GM18951 (cell line): ENCODE data around the gene KCNS1.

ENCODE experiments used
- POLR2A ChIP-seq: IDR thresholded peaks from 4 replicates; pipeline ENCODE4 v1.6.1; 2011; ENCODE audit warnings: mild to moderate bottlenecking; ENCODE audit not compliant: insufficient read length, insufficient read depth; ENCODE audit errors: extremely low read depth
- in situ Hi-C: fragments of 300-500 bp; cut with MboI; formaldehyde crosslinking; loops from one replicate; pipeline ENCODE4 v1.12.0; 2022; ENCODE audit warnings: low sequenced_read_pairs, mixed read lengths, inconsistent platforms; ENCODE audit not compliant: unreplicated experiment

Gene KCNS1

GRCh38 chr20:45058168-45058850 lies 42.6 kb downstream of the KCNS1 start:
- in situ Hi-C loops, result no loop called here

GRCh38 chr20:45056473-45057173 lies 44.3 kb downstream of the KCNS1 start:
- in situ Hi-C loops, result no loop called here
- no peak for TF ChIP-seq POLR2A

More at GRCh38 chr20:45058168-45058850, 42.6 kb downstream of the KCNS1 start:
- TF ChIP-seq POLR2A, result no peak

GRCh38 chr20:45055056-45055455 lies 45.9 kb downstream of the KCNS1 start:
- no peak for TF ChIP-seq POLR2A
- in situ Hi-C loops, result no loop called here

GRCh38 chr20:45053430-45054351 lies 47.2 kb downstream of the KCNS1 start:
- in situ Hi-C loops, result no loop called here
- TF ChIP-seq POLR2A, result no peak

GRCh38 chr20:45052698-45053429 lies 48.1 kb downstream of the KCNS1 start:
- in situ Hi-C loops, result no loop called here
- no peak for TF ChIP-seq POLR2A

GRCh38 chr20:45051204-45052060 lies 49.5 kb downstream of the KCNS1 start:
- TF ChIP-seq POLR2A, result no peak
- in situ Hi-C loops, result no loop called here

- no peak for TF ChIP-seq POLR2A
- in situ Hi-C loops, result no loop called here
Observed at GRCh38 chr20:45049904-45050471, 50.9 kb downstream of the KCNS1 start.

GRCh38 chr20:45049438-45049837 lies 51.5 kb downstream of the KCNS1 start:
- no peak for TF ChIP-seq POLR2A
- in situ Hi-C loops, result no loop called here

- in situ Hi-C loops, result no loop called here
- TF ChIP-seq POLR2A, result no peak
Observed at GRCh38 chr20:45047581-45048119, 53.3 kb downstream of the KCNS1 start.

- in situ Hi-C loops, result no loop called here
- no peak for TF ChIP-seq POLR2A
Observed at GRCh38 chr20:45044601-45045000, 56.3 kb downstream of the KCNS1 start.

GRCh38 chr20:45044084-45044573 lies 56.8 kb downstream of the KCNS1 start:
- in situ Hi-C loops, result no loop called here

More at GRCh38 chr20:45044084-45044573, 56.8 kb downstream of the KCNS1 start:
- no peak for TF ChIP-seq POLR2A
